ENCODE data around the gene LRRC32. TPM values are rescaled to one million over a fixed set of nuclear protein-coding genes. Genes with fewer than 3 reads are reported as not detected.

Gene LRRC32
- polyA plus RNA-seq, 1 donor (not counting 4 experiments of a cell fraction or from before 2014, with no cell fraction given) = not detected

- Histone ChIP-seq H4K20me1 (ENCODE audit: control insufficient read depth, extremely low read depth, insufficient read depth, low read length) (no peaks in the 10 kb centered on the region), H3K4me1 (ENCODE audit: control insufficient read depth, extremely low read depth, insufficient read depth, low read length) (peaks cover 3% of the 10 kb centered on the region), H3K4me2 (ENCODE audit: control insufficient read depth, extremely low read depth, insufficient read depth, low read depth, low read length) (no peak overlapping the region), H3K36me3 (ENCODE audit: control insufficient read depth in 2 of 2, extremely low read depth in 1 of 2, insufficient read depth in 2 of 2, low read length in 2 of 2) (no peaks in the 10 kb centered on the region), H3K9me1 (ENCODE audit: control insufficient read depth, extremely low read depth, insufficient read depth, low read length) (no peaks in the 10 kb centered on the region), H3K9me3 (ENCODE audit: control insufficient read depth, low read depth, low read length) (no peaks in the 10 kb centered on the region), H2AFZ (ENCODE audit: control insufficient read depth, low read length) (no peak overlapping the region), H3K79me2 (ENCODE audit: control insufficient read depth, insufficient read depth, low read length) (no peaks in the 10 kb centered on the region), H3K27ac (ENCODE audit: control insufficient read depth, insufficient read depth, low read length) (no peak overlapping the region), H3K9ac (ENCODE audit: control insufficient read depth, extremely low read depth, insufficient read depth, low read length) (no peak overlapping the region), H3K4me3 (ENCODE audit: control insufficient read depth in 2 of 3, extremely low read depth in 1 of 3, insufficient read depth in 2 of 3, low read depth in 1 of 3, low read length in 3 of 3) (no peak overlapping the region), H3K27me3 (ENCODE audit: control insufficient read depth, extremely low read depth, insufficient read depth, low read length) (peaks cover 35% of the 10 kb centered on the region)
- DNase-seq (ENCODE audit: low read depth, low spot score) (no peak), FAIRE-seq (no peak)
- dilution Hi-C loops (cut with MboI; ENCODE audit: extremely low pct_ligation_motif_present, low sequenced_read_pairs) = no loop called here
- TF ChIP-seq EZH2 (IDR thresholded peaks at IDR 0.05; ENCODE audit: low read length) (no peak), CTCF (optimal IDR thresholded peaks at IDR 0.05 in 1 of 3, IDR thresholded peaks at IDR 0.05 in 1 of 3, conservative IDR thresholded peaks at IDR 0.05 in 1 of 3; ENCODE audit: extremely low read depth in 1 of 3, insufficient read depth in 2 of 3, low read length in 3 of 3) (no peak)
These were observed 3.2 kb downstream of the LRRC32 start for GRCh38 chr11:76667271-76667818.

- no peaks in the 10 kb centered on the region for H3K79me2 ChIP-seq (ENCODE audit: control insufficient read depth, insufficient read depth, low read length)
- no peaks in the 10 kb centered on the region for H3K36me3 ChIP-seq (ENCODE audit: control insufficient read depth in 2 of 2, extremely low read depth in 1 of 2, insufficient read depth in 2 of 2, low read length in 2 of 2)
- no peak for TF ChIP-seq EZH2 (IDR thresholded peaks at IDR 0.05; ENCODE audit: low read length)
- no peak for TF ChIP-seq CTCF (optimal IDR thresholded peaks at IDR 0.05 in 1 of 3, IDR thresholded peaks at IDR 0.05 in 1 of 3, conservative IDR thresholded peaks at IDR 0.05 in 1 of 3; ENCODE audit: extremely low read depth in 1 of 3, insufficient read depth in 2 of 3, low read length in 3 of 3)
- no peak overlapping the region for H3K4me2 ChIP-seq (ENCODE audit: control insufficient read depth, extremely low read depth, insufficient read depth, low read depth, low read length)
- no peak overlapping the region for H2AFZ ChIP-seq (ENCODE audit: control insufficient read depth, low read length)
- H3K27me3 ChIP-seq (ENCODE audit: control insufficient read depth, extremely low read depth, insufficient read depth, low read length) = peaks cover 34% of the 10 kb centered on the region
- peaks cover 3% of the 10 kb centered on the region for H3K4me1 ChIP-seq (ENCODE audit: control insufficient read depth, extremely low read depth, insufficient read depth, low read length)
- DNase-seq (ENCODE audit: low read depth, low spot score) (no peak), FAIRE-seq (no peak)
- H3K9me3 ChIP-seq (ENCODE audit: control insufficient read depth, low read depth, low read length) = no peaks in the 10 kb centered on the region
- H3K27ac ChIP-seq (ENCODE audit: control insufficient read depth, insufficient read depth, low read length) = no peak overlapping the region
- H3K4me3 ChIP-seq (ENCODE audit: control insufficient read depth in 2 of 3, extremely low read depth in 1 of 3, insufficient read depth in 2 of 3, low read depth in 1 of 3, low read length in 3 of 3) = no peak overlapping the region
- H3K9me1 ChIP-seq (ENCODE audit: control insufficient read depth, extremely low read depth, insufficient read depth, low read length) = no peaks in the 10 kb centered on the region
- no peak overlapping the region for H3K9ac ChIP-seq (ENCODE audit: control insufficient read depth, extremely low read depth, insufficient read depth, low read length)
- no peaks in the 10 kb centered on the region for H4K20me1 ChIP-seq (ENCODE audit: control insufficient read depth, extremely low read depth, insufficient read depth, low read length)
- dilution Hi-C loops (cut with MboI; ENCODE audit: extremely low pct_ligation_motif_present, low sequenced_read_pairs) = no loop called here
These were observed 3.7 kb downstream of the LRRC32 start for GRCh38 chr11:76666830-76667229.

All from keratinocyte (primary cell).